ENCODE results near the gene RCE1.
A peak's percentile ranks its signal among the peaks of the same experiment; 100 is the strongest.

The RCE1 gene

GRCh38 chr11:66885469-66885868 lies 42.2 kb downstream of the RCE1 start (continued):
- TF ChIP-seq ZNF600 (tag by site-specific recombination; IDR thresholded peaks at IDR 0.05) (no peak), ZBTB7A (tag by site-specific recombination; IDR thresholded peaks at IDR 0.05; ENCODE audit: low read depth) (no peak), ZIC2 (tag by site-specific recombination; IDR thresholded peaks at IDR 0.05) (no peak), ZBTB20 (tag by site-specific recombination; IDR thresholded peaks at IDR 0.05) (no peak), ZNF48 (tag by site-specific recombination; IDR thresholded peaks at IDR 0.05) (no peak), ZNF571 (tag by site-specific recombination; IDR thresholded peaks at IDR 0.05) (no peak), ZNF37A (tag by site-specific recombination; IDR thresholded peaks at IDR 0.05) (no peak), ZNF202 (tag by site-specific recombination; IDR thresholded peaks at IDR 0.05; ENCODE audit: borderline replicate concordance) (no peak)

GRCh38 chr11:66885950-66886440 lies 42.8 kb downstream of the RCE1 start:
- no peaks in the 10 kb centered on the region for H3K9me3 ChIP-seq (ENCODE audit: control insufficient read depth, insufficient read depth, low read depth, low read length)
- no peaks in the 10 kb centered on the region for H3K4me1 ChIP-seq (ENCODE audit: control insufficient read depth, insufficient read depth, low read length)
- no peak overlapping the region for H3K27ac ChIP-seq (ENCODE audit: extremely low read depth, low read depth, low read length)
- H3K36me3 ChIP-seq (ENCODE audit: control insufficient read depth in 2 of 2, insufficient read depth in 1 of 2, low read length in 2 of 2): no peaks in the 10 kb centered on the region
- H3K4me3 ChIP-seq (ENCODE audit: low read depth, low read length): no peak overlapping the region
- POLR2A ChIA-PET: no interaction called here
- CTCF ChIA-PET: interaction anchor here (0.6 to 1.0 kb wide), 2 partner anchors 14 to 135 kb away, joined by 3 read pairs; no protein-coding TSS in a partner anchor
- TF ChIP-seq PRDM2 (tag by site-specific recombination; IDR thresholded peaks at IDR 0.05; ENCODE audit: borderline replicate concordance): no peak
- TF ChIP-seq ZNF335 (tag by site-specific recombination; conservative IDR thresholded peaks at IDR 0.05): no peak
- peak; percentile 11; the same call in 1 of the 2 replicates for TF ChIP-seq EGR2 (tag by site-specific recombination; IDR thresholded peaks at IDR 0.05; ENCODE audit: low read depth)
- peak; percentile 89 for TF ChIP-seq ZFP69B (tag by site-specific recombination; IDR thresholded peaks at IDR 0.05)
- no peak for TF ChIP-seq ZNF670 (tag by site-specific recombination; IDR thresholded peaks at IDR 0.05; ENCODE audit: low read depth)
- TF ChIP-seq ZNF175 (tag by site-specific recombination; IDR thresholded peaks at IDR 0.05): no peak
- no peak for TF ChIP-seq ZNF510 (tag by site-specific recombination; IDR thresholded peaks at IDR 0.05; ENCODE audit: insufficient replicate concordance)
- TF ChIP-seq REST (tag by site-specific recombination; IDR thresholded peaks at IDR 0.05): no peak
- no peak for TF ChIP-seq TRIM28 (IDR thresholded peaks at IDR 0.05; ENCODE audit: borderline replicate concordance, low read length)
- no peak for TF ChIP-seq TCF7L2 (IDR thresholded peaks at IDR 0.05; ENCODE audit: borderline replicate concordance, low read depth, low read length)
- no peak for TF ChIP-seq RBAK (tag by site-specific recombination; IDR thresholded peaks at IDR 0.05)
- TF ChIP-seq ZNF416 (tag by site-specific recombination; IDR thresholded peaks at IDR 0.05): no peak
- no peak for TF ChIP-seq ZNF776 (tag by site-specific recombination; IDR thresholded peaks at IDR 0.05; ENCODE audit: borderline replicate concordance)
- no peak for TF ChIP-seq ZNF514 (tag by site-specific recombination; IDR thresholded peaks at IDR 0.05)
- TF ChIP-seq ZNF785 (tag by site-specific recombination; IDR thresholded peaks at IDR 0.05): no peak
- no peak for TF ChIP-seq ZNF624 (tag by site-specific recombination; IDR thresholded peaks at IDR 0.05)
- no peak for TF ChIP-seq ZNF184 (tag by site-specific recombination; IDR thresholded peaks at IDR 0.05)
- no peak for TF ChIP-seq ZNF157 (tag by site-specific recombination; IDR thresholded peaks at IDR 0.05)
- TF ChIP-seq ZNF132 (tag by site-specific recombination; IDR thresholded peaks at IDR 0.05; ENCODE audit: borderline replicate concordance): no peak
- no peak for TF ChIP-seq ZBTB20 (tag by site-specific recombination; IDR thresholded peaks at IDR 0.05)
- TF ChIP-seq GLI2 (tag by site-specific recombination; IDR thresholded peaks at IDR 0.05; ENCODE audit: borderline replicate concordance, low read depth): no peak
- no peak for TF ChIP-seq ZNF302 (tag by site-specific recombination; IDR thresholded peaks at IDR 0.05; ENCODE audit: low read depth)
- TF ChIP-seq ZNF600 (tag by site-specific recombination; IDR thresholded peaks at IDR 0.05): no peak
- no peak for TF ChIP-seq ZSCAN16 (tag by site-specific recombination; IDR thresholded peaks at IDR 0.05)
- no peak for TF ChIP-seq ZNF221 (tag by site-specific recombination; IDR thresholded peaks at IDR 0.05; ENCODE audit: borderline replicate concordance)
